Activated naive CD8-positive, alpha-beta T cell treated with anti-CD3 and anti-CD28 coated beads, Interleukin-2, amount 50 U/mL, for 24 hours (primary cell): ENCODE results near the gene ABHD14A.
A peak's percentile ranks its signal among the peaks of the same experiment; 100 is the strongest.
"Not testable (repeated sequence)": the region's sequence is repeated elsewhere in the genome, so short reads cannot be mapped to it uniquely, and the experiment has no call there.

Experiments used
- ATAC-seq: fragments of 150-1000 bp; cut with Tn5 transposase; one replicate; pipeline ENCODE4 v1.10.0; 2021
- DNase-seq: peaks from one replicate; pipeline ENCODE4 v3.0.0; 2021
- H3K27ac Mint-ChIP-seq: one replicate; pipeline ENCODE4 v1.8.0; 2021; ENCODE audit warnings: mild to moderate bottlenecking, mixed read lengths
- H3K27me3 Mint-ChIP-seq: one replicate; pipeline ENCODE4 v1.8.0; 2021; ENCODE audit warnings: mixed read lengths
- H3K36me3 Mint-ChIP-seq: one replicate; pipeline ENCODE4 v1.8.0; 2021; ENCODE audit warnings: low read depth, mixed read lengths
- H3K4me1 Mint-ChIP-seq: one replicate; pipeline ENCODE4 v1.8.0; 2021; ENCODE audit warnings: mixed read lengths
- H3K4me3 Mint-ChIP-seq: one replicate; pipeline ENCODE4 v1.8.0; 2021; ENCODE audit warnings: mild to moderate bottlenecking, moderate library complexity, mixed read lengths
- H3K9me3 Mint-ChIP-seq: one replicate; pipeline ENCODE4 v1.8.0; 2021; ENCODE audit warnings: mixed read lengths

Gene ABHD14A

GRCh38 chr3:51985063-51985462 is 10.2 kb downstream of the ABHD14A start:
- H3K4me3 Mint-ChIP-seq: peak overlapping the region; percentile 92

GRCh38 chr3:51986010-51986947 is 11.4 kb downstream of the ABHD14A start:
- no peak overlapping the region for H3K27ac Mint-ChIP-seq

More at GRCh38 chr3:51985063-51985462, 10.2 kb downstream of the ABHD14A start:
- no peak for ATAC-seq
- DNase-seq: no peak
- H3K27me3 Mint-ChIP-seq: no peaks in the 10 kb centered on the region
- peak overlapping the region; percentile 15 for H3K27ac Mint-ChIP-seq
- no peaks in the 10 kb centered on the region for H3K9me3 Mint-ChIP-seq
- H3K36me3 Mint-ChIP-seq: peaks cover 2% of the 10 kb centered on the region
- H3K4me1 Mint-ChIP-seq: peaks cover 24% of the 10 kb centered on the region

GRCh38 chr3:51987568-51987967 is 12.7 kb downstream of the ABHD14A start:
- Mint-ChIP-seq H3K4me3 (no peak overlapping the region), H3K9me3 (no peaks in the 10 kb centered on the region), H3K4me1 (peaks cover 20% of the 10 kb centered on the region), H3K36me3 (peaks cover 12% of the 10 kb centered on the region), H3K27me3 (no peaks in the 10 kb centered on the region), H3K27ac (no peak overlapping the region)
- ATAC-seq: no peak
- DNase-seq: no peak

More at GRCh38 chr3:51986010-51986947, 11.4 kb downstream of the ABHD14A start:
- Mint-ChIP-seq H3K9me3 (no peaks in the 10 kb centered on the region), H3K4me3 (no peak overlapping the region), H3K4me1 (peaks cover 24% of the 10 kb centered on the region), H3K36me3 (peaks cover 2% of the 10 kb centered on the region), H3K27me3 (no peaks in the 10 kb centered on the region)
- ATAC-seq (no peak), DNase-seq (no peak)

GRCh38 chr3:51988286-51989146 is 13.7 kb downstream of the ABHD14A start:
- ATAC-seq (no peak), DNase-seq (no peak)
- no peaks in the 10 kb centered on the region for H3K9me3 Mint-ChIP-seq
- H3K4me3 Mint-ChIP-seq: no peak overlapping the region
- no peaks in the 10 kb centered on the region for H3K27me3 Mint-ChIP-seq
- peaks cover 23% of the 10 kb centered on the region for H3K4me1 Mint-ChIP-seq
- peak overlapping the region; percentile 46 for H3K27ac Mint-ChIP-seq
- peaks cover 20% of the 10 kb centered on the region for H3K36me3 Mint-ChIP-seq

- H3K36me3 Mint-ChIP-seq: peaks cover 40% of the 10 kb centered on the region
- not testable (repeated sequence) for H3K9me3 Mint-ChIP-seq, H3K27me3 Mint-ChIP-seq, DNase-seq, ATAC-seq, H3K4me3 Mint-ChIP-seq, H3K27ac Mint-ChIP-seq
- peaks cover 34% of the 10 kb centered on the region for H3K4me1 Mint-ChIP-seq
Measured at GRCh38 chr3:51990501-51990971, 15.7 kb downstream of the ABHD14A start.

GRCh38 chr3:51992017-51992682 is 17.3 kb downstream of the ABHD14A start:
- Mint-ChIP-seq H3K27me3 (no peaks in the 10 kb centered on the region), H3K4me1 (peaks cover 38% of the 10 kb centered on the region), H3K27ac (peak overlapping the region; percentile 100), H3K9me3 (no peaks in the 10 kb centered on the region), H3K36me3 (peaks cover 43% of the 10 kb centered on the region), H3K4me3 (peak overlapping the region; percentile 100)
- DNase-seq (no peak), ATAC-seq (no peak)

GRCh38 chr3:51993657-51994056 is 18.8 kb downstream of the ABHD14A start:
- H3K36me3 Mint-ChIP-seq: peaks cover 43% of the 10 kb centered on the region
- not testable (repeated sequence) for DNase-seq, H3K9me3 Mint-ChIP-seq, H3K27me3 Mint-ChIP-seq, ATAC-seq
- peaks cover 38% of the 10 kb centered on the region for H3K4me1 Mint-ChIP-seq
- peak overlapping the region; percentile 100 for H3K4me3 Mint-ChIP-seq
- peak overlapping the region; percentile 100 for H3K27ac Mint-ChIP-seq

- Mint-ChIP-seq H3K27me3 (no peaks in the 10 kb centered on the region), H3K36me3 (peaks cover 41% of the 10 kb centered on the region), H3K4me3 (peak overlapping the region; percentile 100), H3K27ac (peak overlapping the region; percentile 100), H3K9me3 (no peaks in the 10 kb centered on the region), H3K4me1 (peaks cover 38% of the 10 kb centered on the region)
- ATAC-seq (no peak), DNase-seq (no peak)
Measured at GRCh38 chr3:51994530-51994929, 19.7 kb downstream of the ABHD14A start.

GRCh38 chr3:51995346-51996163 is 20.7 kb downstream of the ABHD14A start, which contains the start of gene RPL29:
TSS of gene RPL29 (minus strand) at chr3:51995895. CDS start at chr3:51995461, 434 bp downstream.
- Mint-ChIP-seq H3K36me3 (peaks cover 41% of the 10 kb centered on the region), H3K4me3 (peak within 1 kb of the TSS; percentile 100), H3K4me1 (peaks cover 38% of the 10 kb centered on the region), H3K9me3 (no peaks in the 10 kb centered on the region), H3K27me3 (peaks cover 4% of the 10 kb centered on the region), H3K27ac (peak within 1 kb of the TSS; percentile 100)
- DNase-seq (peak; percentile 91), ATAC-seq (peak; percentile 89)

GRCh38 chr3:51997172-51997571 is 22.3 kb downstream of the ABHD14A start:
- Mint-ChIP-seq H3K27me3 (peaks cover 4% of the 10 kb centered on the region), H3K4me1 (peaks cover 36% of the 10 kb centered on the region), H3K9me3 (no peaks in the 10 kb centered on the region), H3K27ac (no peak overlapping the region), H3K36me3 (peaks cover 35% of the 10 kb centered on the region), H3K4me3 (no peak overlapping the region)
- ATAC-seq (no peak), DNase-seq (no peak)

GRCh38 chr3:51997935-51998596 is 23.2 kb downstream of the ABHD14A start:
- no peak for DNase-seq
- Mint-ChIP-seq H3K27ac (no peak overlapping the region), H3K4me1 (peaks cover 28% of the 10 kb centered on the region), H3K4me3 (no peak overlapping the region), H3K27me3 (peaks cover 4% of the 10 kb centered on the region), H3K36me3 (peaks cover 27% of the 10 kb centered on the region), H3K9me3 (no peaks in the 10 kb centered on the region)
- ATAC-seq: no peak

GRCh38 chr3:51998774-51999173 is 23.9 kb downstream of the ABHD14A start:
- H3K27ac Mint-ChIP-seq: no peak overlapping the region
- no peak overlapping the region for H3K4me3 Mint-ChIP-seq
- peaks cover 21% of the 10 kb centered on the region for H3K36me3 Mint-ChIP-seq
- DNase-seq: no peak
- H3K9me3 Mint-ChIP-seq: no peaks in the 10 kb centered on the region
- peaks cover 4% of the 10 kb centered on the region for H3K27me3 Mint-ChIP-seq
- ATAC-seq: no peak
- H3K4me1 Mint-ChIP-seq: peaks cover 22% of the 10 kb centered on the region

- Mint-ChIP-seq H3K4me1 (peaks cover 12% of the 10 kb centered on the region), H3K27me3 (peaks cover 4% of the 10 kb centered on the region), H3K27ac (no peak overlapping the region), H3K9me3 (no peaks in the 10 kb centered on the region), H3K36me3 (peaks cover 10% of the 10 kb centered on the region), H3K4me3 (no peak overlapping the region)
- no peak for DNase-seq
- no peak for ATAC-seq
Measured at GRCh38 chr3:51999846-52000245, 25.0 kb downstream of the ABHD14A start.
